ENCODE data around the gene EFNB2. TPM values are rescaled to one million over a fixed set of nuclear protein-coding genes. Genes with fewer than 3 reads are reported as not detected.

EFNB2 gene
- total and polyA plus RNA-seq, 4 donors: 2.6 to 6.1 (median 3.4) TPM

DNA sequence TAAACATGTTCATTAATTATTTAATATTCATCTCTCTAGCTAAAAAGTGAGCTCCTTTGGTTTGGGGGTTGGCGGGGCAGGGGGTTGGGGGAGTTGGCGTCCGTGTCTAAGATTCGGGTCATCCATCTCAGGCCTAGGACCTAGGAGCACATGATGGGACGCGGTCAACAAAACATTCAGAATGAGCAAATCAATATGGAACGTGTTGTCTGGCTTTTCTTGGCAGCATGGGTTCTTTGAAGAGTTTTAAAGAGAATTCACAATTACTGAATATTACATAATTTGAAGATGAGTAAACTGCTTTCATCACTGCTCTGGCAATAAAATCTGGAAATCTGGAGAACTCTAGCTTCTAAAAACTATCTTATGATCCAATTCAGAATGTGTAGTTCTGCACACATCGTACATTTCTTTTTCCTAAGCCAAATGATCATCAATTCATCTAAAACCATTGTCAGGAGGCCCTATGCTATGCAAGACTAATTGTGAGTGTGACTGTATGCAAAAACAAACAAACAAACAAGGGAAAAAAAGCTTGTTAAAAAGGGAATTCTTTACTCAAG, 37.9 kb upstream of the EFNB2 start:
- Histone ChIP-seq H3K9ac (ENCODE audit: low read depth in 1 of 2, low read length in 2 of 2) (no peak overlapping the region), H3K9me3 (ENCODE audit: control insufficient read depth in 4 of 4, low read length in 3 of 4) (no peaks in the 10 kb centered on the region), H3K4me3 (ENCODE audit: low read depth in 1 of 3, low read length in 3 of 3) (no peak overlapping the region), H3K4me1 (ENCODE audit: control insufficient read depth in 4 of 4, insufficient read depth in 4 of 4, low read length in 3 of 4) (peaks cover 0 to 6% (median under 1%) of the 10 kb centered on the region in 4 donors), H3K27ac (ENCODE audit: low read depth in 1 of 2, low read length in 2 of 2) (no peak overlapping the region), H3K36me3 (ENCODE audit: control insufficient read depth in 4 of 4, insufficient read depth in 3 of 4, low read depth in 1 of 4, low read length in 3 of 4) (no peaks in the 10 kb centered on the region), H3K27me3 (ENCODE audit: control insufficient read depth in 4 of 4, insufficient read depth in 4 of 4, low read length in 3 of 4) (no peaks in the 10 kb centered on the region)
- 79% methylated on average over 8 of the region's 8 CpGs for WGBS
- no peak for DNase-seq (ENCODE audit: low spot score)
- TF ChIP-seq YY1 (IDR thresholded peaks at IDR 0.05) (no peak), RAD21 (IDR thresholded peaks at IDR 0.05) (no peak), FOXA1 (IDR thresholded peaks at IDR 0.05) (no peak), ATF3 (IDR thresholded peaks at IDR 0.05) (no peak), REST (IDR thresholded peaks at IDR 0.05) (no peak), HNF4G (IDR thresholded peaks at IDR 0.05) (no peak), GABPA (IDR thresholded peaks at IDR 0.05 in 1 of 2, conservative IDR thresholded peaks at IDR 0.05 in 1 of 2) (no peak), EGR1 (IDR thresholded peaks at IDR 0.05; ENCODE audit: low read depth in 2 of 2) (no peak), HNF4A (conservative IDR thresholded peaks at IDR 0.05) (no peak), JUND (IDR thresholded peaks at IDR 0.05) (no peak), FOXA2 (IDR thresholded peaks at IDR 0.05) (no peak), SP1 (IDR thresholded peaks at IDR 0.05) (no peak), TAF1 (conservative IDR thresholded peaks at IDR 0.05) (no peak), RXRA (IDR thresholded peaks at IDR 0.05) (no peak), NR2F2 (IDR thresholded peaks at IDR 0.05) (no peak)
- TF ChIP-seq, protein P1, sequence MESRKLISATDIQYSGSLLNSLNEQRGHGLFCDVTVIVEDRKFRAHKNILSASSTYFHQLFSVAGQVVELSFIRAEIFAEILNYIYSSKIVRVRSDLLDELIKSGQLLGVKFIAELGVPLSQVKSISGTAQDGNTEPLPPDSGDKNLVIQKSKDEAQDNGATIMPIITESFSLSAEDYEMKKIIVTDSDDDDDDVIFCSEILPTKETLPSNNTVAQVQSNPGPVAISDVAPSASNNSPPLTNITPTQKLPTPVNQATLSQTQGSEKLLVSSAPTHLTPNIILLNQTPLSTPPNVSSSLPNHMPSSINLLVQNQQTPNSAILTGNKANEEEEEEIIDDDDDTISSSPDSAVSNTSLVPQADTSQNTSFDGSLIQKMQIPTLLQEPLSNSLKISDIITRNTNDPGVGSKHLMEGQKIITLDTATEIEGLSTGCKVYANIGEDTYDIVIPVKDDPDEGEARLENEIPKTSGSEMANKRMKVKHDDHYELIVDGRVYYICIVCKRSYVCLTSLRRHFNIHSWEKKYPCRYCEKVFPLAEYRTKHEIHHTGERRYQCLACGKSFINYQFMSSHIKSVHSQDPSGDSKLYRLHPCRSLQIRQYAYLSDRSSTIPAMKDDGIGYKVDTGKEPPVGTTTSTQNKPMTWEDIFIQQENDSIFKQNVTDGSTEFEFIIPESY (IDR thresholded peaks at IDR 0.05): no peak
- TF ChIP-seq, protein P2, sequence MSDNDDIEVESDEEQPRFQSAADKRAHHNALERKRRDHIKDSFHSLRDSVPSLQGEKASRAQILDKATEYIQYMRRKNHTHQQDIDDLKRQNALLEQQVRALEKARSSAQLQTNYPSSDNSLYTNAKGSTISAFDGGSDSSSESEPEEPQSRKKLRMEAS (IDR thresholded peaks at IDR 0.05): no peak
- TF ChIP-seq, protein P3, sequence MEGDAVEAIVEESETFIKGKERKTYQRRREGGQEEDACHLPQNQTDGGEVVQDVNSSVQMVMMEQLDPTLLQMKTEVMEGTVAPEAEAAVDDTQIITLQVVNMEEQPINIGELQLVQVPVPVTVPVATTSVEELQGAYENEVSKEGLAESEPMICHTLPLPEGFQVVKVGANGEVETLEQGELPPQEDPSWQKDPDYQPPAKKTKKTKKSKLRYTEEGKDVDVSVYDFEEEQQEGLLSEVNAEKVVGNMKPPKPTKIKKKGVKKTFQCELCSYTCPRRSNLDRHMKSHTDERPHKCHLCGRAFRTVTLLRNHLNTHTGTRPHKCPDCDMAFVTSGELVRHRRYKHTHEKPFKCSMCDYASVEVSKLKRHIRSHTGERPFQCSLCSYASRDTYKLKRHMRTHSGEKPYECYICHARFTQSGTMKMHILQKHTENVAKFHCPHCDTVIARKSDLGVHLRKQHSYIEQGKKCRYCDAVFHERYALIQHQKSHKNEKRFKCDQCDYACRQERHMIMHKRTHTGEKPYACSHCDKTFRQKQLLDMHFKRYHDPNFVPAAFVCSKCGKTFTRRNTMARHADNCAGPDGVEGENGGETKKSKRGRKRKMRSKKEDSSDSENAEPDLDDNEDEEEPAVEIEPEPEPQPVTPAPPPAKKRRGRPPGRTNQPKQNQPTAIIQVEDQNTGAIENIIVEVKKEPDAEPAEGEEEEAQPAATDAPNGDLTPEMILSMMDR (IDR thresholded peaks at IDR 0.05; ENCODE audit: low read depth, low read length, missing input control): no peak

Measured in liver (tissue), 9 donors.